CD14-positive monocyte (primary cell): ENCODE results near the gene AMOT. TPM values are rescaled to one million over a fixed set of nuclear protein-coding genes. Genes with fewer than 3 reads are reported as not detected.

Source experiments
- DNase-seq, 3 donors: peaks; one replicate each; pipeline ENCODE4 v3.0.0-alpha.2; 2011 to 2022
- H2AFZ ChIP-seq: 2 replicates; pipeline ENCODE4 v1.6.0; 2012; ENCODE audit warnings: mild to moderate bottlenecking, low read depth, low read length, inconsistent platforms; ENCODE audit not compliant: insufficient read depth, poor library complexity, severe bottlenecking
- H3K27ac ChIP-seq, 2 donors: 1 replicate in 1 of 2; 2 replicates in 1 of 2; pipeline ENCODE4 v1.5.1; 2012 to 2013; ENCODE audit warnings: low read length in 2 of 2, control low read depth in 1 of 2, inconsistent platforms in 1 of 2, low read depth in 1 of 2, mild to moderate bottlenecking in 1 of 2
- H3K27me3 ChIP-seq, 2 donors: one replicate each; pipeline versions ENCODE4 v1.6.0 to v1.6.1; 2011 to 2013; ENCODE audit warnings: low read length in 2 of 2; ENCODE audit not compliant: control insufficient read depth in 2 of 2, insufficient read depth in 2 of 2
- H3K36me3 ChIP-seq, 2 donors: replicated peaks in 1 of 2; 1 replicate in 1 of 2; 2 replicates in 1 of 2; pipeline versions ENCODE4 v1.5.1 to v1.6.1; 2012 to 2013; ENCODE audit warnings: low read length in 2 of 2, control low read depth in 1 of 2, inconsistent platforms in 1 of 2, mild to moderate bottlenecking in 1 of 2; ENCODE audit not compliant: insufficient read depth in 2 of 2, control insufficient read depth in 1 of 2
- H3K4me1 ChIP-seq, 2 donors: 1 replicate in 1 of 2; 2 replicates in 1 of 2; pipeline versions ENCODE4 v1.5.1 to v1.6.1; 2012 to 2013; ENCODE audit warnings: low read length in 2 of 2, control low read depth in 1 of 2, inconsistent platforms in 1 of 2, mild to moderate bottlenecking in 1 of 2, moderate library complexity in 1 of 2; ENCODE audit not compliant: insufficient read depth in 2 of 2, control insufficient read depth in 1 of 2
- H3K4me2 ChIP-seq: replicated peaks from 2 replicates; pipeline ENCODE3; 2012; ENCODE audit warnings: low read length, moderate library complexity, mild to moderate bottlenecking; ENCODE audit not compliant: poor library complexity, severe bottlenecking; ENCODE audit errors: extremely low read depth
- H3K4me3 ChIP-seq, 3 experiments: fragments of 200-600 bp in 1 of 3; sonication (generic) in 1 of 3; replicated peaks in 1 of 3; 1 replicate in 2 of 3; 2 replicates in 1 of 3; pipeline ENCODE4 v1.5.1; 2011 to 2013; ENCODE audit warnings: low read length in 3 of 3, mild to moderate bottlenecking in 3 of 3, control low read depth in 2 of 3, low read depth in 2 of 3, inconsistent platforms in 1 of 3, moderate library complexity in 1 of 3
- H3K79me2 ChIP-seq: 2 replicates; pipeline ENCODE4 v1.6.0; 2012; ENCODE audit warnings: mild to moderate bottlenecking, control low read depth, inconsistent platforms, low read length, moderate library complexity; ENCODE audit not compliant: insufficient read depth
- H3K9ac ChIP-seq: 2 replicates; pipeline ENCODE4 v1.6.0; 2017; ENCODE audit warnings: low read length, mild to moderate bottlenecking; ENCODE audit not compliant: insufficient read depth, poor library complexity, severe bottlenecking
- H3K9me3 ChIP-seq, 2 donors: replicated peaks in 1 of 2; 1 replicate in 1 of 2; 2 replicates in 1 of 2; pipeline versions ENCODE4 v1.5.1 to v1.6.1; 2012 to 2013; ENCODE audit warnings: low read length in 2 of 2, control low read depth in 1 of 2; ENCODE audit not compliant: control insufficient read depth in 1 of 2, insufficient read depth in 1 of 2
- H4K20me1 ChIP-seq: 2 replicates; pipeline ENCODE4 v1.6.0; 2012; ENCODE audit warnings: mild to moderate bottlenecking, low read length, control low read depth, moderate library complexity; ENCODE audit not compliant: insufficient read depth
- H3K27ac Mint-ChIP-seq, 7 donors: one replicate each; pipeline ENCODE4 v1.8.0; 2020; ENCODE audit warnings: mild to moderate bottlenecking in 7 of 7, mixed read lengths in 7 of 7, moderate library complexity in 6 of 7, inconsistent platforms in 2 of 7
- H3K27me3 Mint-ChIP-seq, 3 donors: one replicate each; pipeline ENCODE4 v1.8.0; 2021 to 2022; ENCODE audit warnings: low read depth in 3 of 3, mild to moderate bottlenecking in 3 of 3, mixed read lengths in 3 of 3, moderate library complexity in 3 of 3, inconsistent platforms in 1 of 3
- H3K36me3 Mint-ChIP-seq, 2 donors: one replicate each; pipeline ENCODE4 v1.8.0; 2020; ENCODE audit warnings: mixed read lengths in 2 of 2, inconsistent platforms in 1 of 2, mild to moderate bottlenecking in 1 of 2
- H3K4me1 Mint-ChIP-seq: one replicate; pipeline ENCODE4 v1.8.0; 2020; ENCODE audit warnings: mild to moderate bottlenecking, mixed read lengths
- H3K4me3 Mint-ChIP-seq, 2 donors: one replicate each; pipeline ENCODE4 v1.8.0; 2020; ENCODE audit warnings: mild to moderate bottlenecking in 2 of 2, mixed read lengths in 2 of 2, moderate library complexity in 1 of 2
- H3K9me3 Mint-ChIP-seq, 7 donors: one replicate each; pipeline ENCODE4 v1.8.0; 2020 to 2022; ENCODE audit warnings: mixed read lengths in 7 of 7, mild to moderate bottlenecking in 6 of 7, moderate library complexity in 6 of 7, inconsistent platforms in 2 of 7
- CTCF ChIP-seq: fragments of 200-600 bp; IDR thresholded peaks from one replicate; pipeline ENCODE4 v1.8.0; 2022; ENCODE audit warnings: antibody characterized with exemption, mild to moderate bottlenecking
- WGBS: methylation state at CpG from one replicate; pipeline ENCODE4 v1.1.5; 2013; ENCODE audit warnings: missing lambda C conversion rate; ENCODE audit not compliant: insufficient coverage; 5-methylcytosine and 5-hydroxymethylcytosine counted together
- intact Hi-C, 2 donors: fragments of 100-400 bp; cut with micrococcal nuclease; formaldehyde crosslinking; loops; one replicate each; pipeline versions ENCODE4 v1.15.0 to v1.15.1; 2023
- polyA plus RNA-seq, 3 donors: library from polyadenylated mRNA; depleted of rRNA in 1 of 3; unstranded in 2 of 3; stranded (reverse) in 1 of 3; fragments of 300-500 nt in 2 of 3; fragments of >200 nt in 1 of 3; fragmentation: Illumina TruSeq in 2 of 3; gene quantifications; 1 replicate in 2 of 3; 2 replicates in 1 of 3; pipeline ENCODE4 v1.2.3, GENCODE V29; 2012 to 2021

The AMOT gene
- polyA plus RNA-seq, 3 donors: 0.04 to 0.11 TPM; not detected in 1

- H3K4me2 ChIP-seq: no peak overlapping the region
- no peaks in the 10 kb centered on the region for H3K27me3 ChIP-seq
- no peaks in the 10 kb centered on the region for H3K4me1 ChIP-seq
- no peak for TF ChIP-seq CTCF
- no peaks in the 10 kb centered on the region for H4K20me1 ChIP-seq
- H2AFZ ChIP-seq: no peak overlapping the region
- H3K9ac ChIP-seq: no peak overlapping the region
- no peaks in the 10 kb centered on the region for H3K4me1 Mint-ChIP-seq
- H3K9me3 Mint-ChIP-seq: peaks cover 0 to 2% (median 0%) of the 10 kb centered on the region in 7 donors
- H3K4me3 Mint-ChIP-seq: no peak overlapping the region
- H3K9me3 ChIP-seq: no peaks in the 10 kb centered on the region
- peaks cover 0 to 7% (median 0%) of the 10 kb centered on the region in 3 donors for H3K27me3 Mint-ChIP-seq
- H3K27ac Mint-ChIP-seq: no peak overlapping the region
- H3K27ac ChIP-seq: no peak overlapping the region
- WGBS: 60% methylated on average over 1 of the region's 2 CpGs
- intact Hi-C loops: no loop called here
- no peaks in the 10 kb centered on the region for H3K36me3 Mint-ChIP-seq
- H3K4me3 ChIP-seq: no peak overlapping the region
- DNase-seq: no peak
- H3K36me3 ChIP-seq: no peaks in the 10 kb centered on the region
- no peaks in the 10 kb centered on the region for H3K79me2 ChIP-seq
Measured at GRCh38 chrX:112816908-112817307, 23.7 kb downstream of the AMOT start.

- intact Hi-C loops: no loop called here
Measured at GRCh38 chrX:112814496-112814895, 26.1 kb downstream of the AMOT start.

More at GRCh38 chrX:112814496-112814895, 26.1 kb downstream of the AMOT start:
- no peak for DNase-seq
- no peaks in the 10 kb centered on the region for H4K20me1 ChIP-seq
- TF ChIP-seq CTCF: no peak
- Mint-ChIP-seq H3K9me3 (peaks cover 0 to 2% (median 0%) of the 10 kb centered on the region in 7 donors), H3K4me1 (no peaks in the 10 kb centered on the region), H3K36me3 (no peaks in the 10 kb centered on the region), H3K27me3 (peaks cover 0 to 7% (median 0%) of the 10 kb centered on the region in 3 donors), H3K4me3 (no peak overlapping the region), H3K27ac (no peak overlapping the region)
- H2AFZ ChIP-seq: no peak overlapping the region
- H3K4me3 ChIP-seq: no peak overlapping the region
- H3K9ac ChIP-seq: no peak overlapping the region
- no peaks in the 10 kb centered on the region for H3K4me1 ChIP-seq
- H3K9me3 ChIP-seq: no peaks in the 10 kb centered on the region
- H3K79me2 ChIP-seq: no peaks in the 10 kb centered on the region
- no peaks in the 10 kb centered on the region for H3K36me3 ChIP-seq
- no peak overlapping the region for H3K4me2 ChIP-seq
- no CpG with 5 or more reads among the region's 2 CpGs for WGBS
- no peaks in the 10 kb centered on the region for H3K27me3 ChIP-seq
- no peak overlapping the region for H3K27ac ChIP-seq
